HG03460 (cell line): ENCODE data around the gene SCCPDH.
"Not testable (repeated sequence)": the region's sequence is repeated elsewhere in the genome, so short reads cannot be mapped to it uniquely, and the experiment has no call there.

Experiments used
- ATAC-seq: cut with Tn5 transposase; IDR thresholded peaks from one replicate; pipeline ENCODE4 v1.9.1; 2021; ENCODE audit not compliant: unreplicated experiment

Gene SCCPDH

DNA sequence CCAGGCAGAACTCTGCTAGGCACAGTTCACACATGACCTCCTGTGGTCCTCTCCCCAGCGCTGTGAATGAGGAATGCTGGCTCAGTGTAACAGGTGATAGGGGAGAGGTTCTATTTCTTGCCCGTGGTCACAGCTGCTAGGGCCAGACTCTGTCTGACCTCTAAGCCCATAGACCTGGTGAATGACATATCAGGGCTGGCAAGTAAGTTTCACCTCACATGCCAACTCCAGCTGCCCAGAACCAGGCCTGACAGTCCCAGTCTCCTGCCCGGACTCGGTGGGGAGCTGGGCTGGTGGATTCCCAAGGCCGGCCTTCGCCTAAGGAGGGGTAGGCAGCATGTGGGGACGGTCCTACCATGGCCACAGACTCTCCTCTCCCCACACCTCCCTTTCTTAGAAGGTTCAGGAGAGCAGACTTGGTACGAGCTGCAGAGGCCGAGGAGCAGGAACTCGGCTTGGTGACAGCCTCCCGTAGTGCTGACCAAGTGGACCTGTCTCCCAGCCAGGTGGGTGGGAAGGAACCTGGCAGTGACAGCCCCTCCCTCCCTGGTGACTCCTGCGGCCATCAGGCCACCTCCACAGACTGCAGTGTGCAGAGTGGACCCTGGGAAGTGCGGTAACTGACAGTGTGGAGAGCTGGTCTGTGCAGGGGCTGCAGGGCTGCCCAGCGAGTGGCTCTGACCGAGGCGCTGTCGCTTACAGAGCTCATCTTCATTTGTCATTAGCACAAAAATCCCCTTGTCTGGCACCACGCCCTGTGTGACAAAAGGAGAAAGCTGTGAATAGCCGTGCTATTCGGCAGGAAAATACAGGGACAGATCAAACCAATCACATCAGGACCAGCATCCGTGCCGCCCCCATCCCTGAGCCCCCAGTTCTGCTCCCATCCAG, 74.6 kb downstream of the SCCPDH start:
- ATAC-seq, result no peak

DNA sequence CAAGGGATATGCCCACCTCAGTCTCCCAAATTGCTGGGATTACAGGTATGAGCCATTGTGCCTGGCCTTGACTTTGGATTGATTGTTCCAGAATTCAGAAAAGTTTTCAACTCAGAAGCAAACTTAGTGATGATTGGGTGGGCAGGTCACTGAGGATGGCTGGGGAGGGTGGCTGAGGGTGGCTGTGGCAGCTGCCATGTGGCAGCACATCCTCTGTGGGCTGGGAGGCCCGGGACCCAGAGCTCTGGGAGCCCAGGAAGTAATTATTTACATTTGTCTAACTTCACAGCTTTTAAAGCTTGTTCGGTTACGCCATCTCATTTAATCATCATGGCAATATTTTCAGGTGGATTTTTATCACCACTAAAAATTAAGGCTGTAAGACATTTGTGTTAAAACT, 76.1 kb downstream of the SCCPDH start:
- ATAC-seq, result no peak

DNA sequence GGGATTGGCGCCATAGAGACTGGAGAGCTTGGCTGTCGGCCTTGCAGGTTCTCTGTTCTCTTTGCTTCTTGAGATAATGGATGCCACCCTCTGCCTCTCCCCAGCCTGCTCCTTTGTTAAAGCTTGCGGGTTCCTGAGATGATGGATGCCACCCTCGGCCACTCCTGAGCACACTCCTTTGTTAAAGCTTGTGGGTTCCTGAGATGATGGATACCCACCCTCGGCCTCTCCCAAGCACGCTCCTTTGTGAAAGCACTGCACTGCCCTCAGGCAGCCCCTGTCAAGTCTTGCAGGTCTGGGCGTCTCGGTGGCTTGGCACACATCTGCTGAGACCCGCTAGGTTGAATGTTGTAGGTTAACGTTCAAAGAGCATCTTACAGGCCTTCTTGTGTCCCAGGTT, 76.5 kb downstream of the SCCPDH start:
- ATAC-seq, result no peak

DNA sequence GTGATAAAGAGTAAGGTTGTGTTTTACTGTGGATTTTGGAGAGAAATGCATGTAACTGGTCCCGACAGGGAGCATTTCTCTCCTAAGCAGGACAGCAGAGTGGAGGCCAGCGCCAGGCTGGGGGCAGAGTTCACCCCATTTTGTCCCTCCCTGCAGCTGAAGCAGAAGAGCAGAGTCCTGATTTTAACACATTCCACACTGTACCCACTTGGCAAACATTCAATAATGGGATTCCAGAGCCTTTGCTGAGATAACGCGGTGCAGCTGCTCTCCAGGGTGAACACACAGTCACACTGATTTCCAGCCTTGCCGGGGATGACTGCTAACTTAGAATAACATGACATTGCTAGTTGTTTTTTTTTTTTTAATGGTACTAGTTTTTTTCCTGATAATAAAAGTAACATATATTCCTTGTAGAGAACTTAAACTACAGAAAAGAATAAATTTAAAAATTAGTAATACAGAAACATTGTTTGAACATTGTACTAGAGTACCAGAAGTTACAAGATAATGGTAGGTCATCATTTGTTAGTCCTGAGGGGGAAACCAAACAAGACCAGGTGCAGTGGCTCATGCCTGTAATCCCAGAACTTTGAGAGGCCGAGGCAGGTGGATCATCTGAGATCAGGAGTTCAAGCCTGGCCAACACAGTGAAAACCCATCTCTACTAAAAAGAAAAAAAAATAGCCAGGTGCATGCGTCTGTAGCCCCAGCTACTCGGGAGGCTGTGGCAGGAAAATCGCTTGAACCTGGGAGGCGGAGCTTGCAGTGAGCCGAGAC, 77.2 kb downstream of the SCCPDH start:
- no peak for ATAC-seq

DNA sequence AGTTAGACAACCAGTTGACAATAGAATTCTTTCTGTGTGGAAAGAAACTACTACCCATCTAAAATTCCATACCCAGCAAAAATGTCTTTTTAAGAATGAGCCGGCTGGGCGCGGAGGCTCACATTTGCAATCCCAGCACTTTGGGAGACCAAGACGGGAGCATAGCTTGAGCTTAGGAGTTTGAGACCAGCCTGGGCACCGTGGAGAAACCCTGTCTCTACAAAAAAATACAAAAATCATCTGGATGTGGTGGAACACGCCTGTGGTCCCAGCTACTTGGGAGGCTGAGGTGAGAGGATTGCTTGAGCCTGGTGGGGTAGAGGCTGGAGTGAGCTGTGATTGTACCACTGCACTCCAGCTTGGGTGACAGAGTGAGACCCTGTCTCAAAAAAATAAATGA, 79.2 kb downstream of the SCCPDH start:
- ATAC-seq, result no peak

DNA sequence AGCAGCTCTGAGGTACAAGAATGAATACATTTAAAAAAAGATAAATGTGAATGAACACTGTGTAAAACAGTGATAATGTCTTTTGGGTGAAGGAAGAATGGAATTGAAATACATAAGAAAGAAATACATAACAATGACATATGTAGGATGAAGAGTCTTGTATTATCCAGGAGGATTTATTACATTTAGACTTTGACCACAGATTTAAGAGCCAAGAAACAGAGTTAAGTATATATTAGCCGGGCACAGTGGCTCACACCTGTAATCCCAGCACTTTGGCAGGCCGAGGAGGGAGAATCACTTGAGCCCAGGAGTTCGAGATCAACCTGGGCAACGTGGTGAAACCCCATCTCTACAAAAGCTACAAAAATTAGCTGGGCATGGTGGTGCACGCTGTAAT, 79.7 kb downstream of the SCCPDH start:
- ATAC-seq, result no peak

DNA sequence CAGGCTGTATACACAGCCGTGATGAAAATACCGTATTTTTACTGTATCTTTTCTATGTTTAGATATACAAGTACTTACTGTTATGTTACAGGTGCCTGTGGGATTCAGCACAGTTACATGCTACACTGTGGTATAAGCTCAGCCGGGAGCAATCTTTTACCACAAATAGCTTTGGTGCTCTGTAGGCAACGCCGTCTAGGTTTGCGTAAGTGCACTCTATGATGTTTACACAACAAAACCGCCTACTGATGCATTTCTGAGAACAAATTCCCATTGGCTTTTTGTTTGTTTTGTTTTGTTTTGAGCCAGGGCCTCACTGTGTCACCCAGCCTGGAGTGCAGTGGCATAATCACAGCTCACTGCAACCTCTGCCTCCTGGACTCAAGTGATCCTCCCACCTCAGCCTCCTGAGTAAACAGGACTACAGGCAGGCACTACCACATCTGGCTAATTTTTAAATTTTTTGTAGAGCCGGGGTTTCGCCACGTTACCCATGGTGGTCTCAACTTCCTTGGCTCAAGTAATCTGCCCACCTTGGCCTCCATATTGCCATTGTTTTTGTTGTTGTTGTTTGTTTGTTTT, 81.0 kb downstream of the SCCPDH start:
- no peak for ATAC-seq

DNA sequence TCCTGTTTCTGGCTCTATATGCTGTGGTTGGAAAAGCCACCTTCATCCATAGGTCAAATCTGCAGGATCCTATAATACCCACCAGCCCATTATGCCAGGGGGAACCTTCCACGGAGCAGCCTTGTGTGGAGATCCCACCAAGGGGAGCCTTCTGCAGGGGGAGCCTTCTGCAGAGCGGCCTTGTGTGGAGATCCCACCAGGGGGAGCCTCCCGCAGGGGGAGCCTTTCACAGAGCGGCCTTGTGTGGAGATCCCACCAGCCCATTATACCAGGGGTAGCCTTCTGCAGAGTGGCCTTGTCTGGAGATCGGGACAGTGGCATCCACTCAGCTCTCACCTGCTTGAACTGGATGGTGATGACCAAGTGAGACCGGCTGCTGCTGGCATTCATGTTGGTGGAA, 85.3 kb downstream of the SCCPDH start:
- ATAC-seq, result no peak

DNA sequence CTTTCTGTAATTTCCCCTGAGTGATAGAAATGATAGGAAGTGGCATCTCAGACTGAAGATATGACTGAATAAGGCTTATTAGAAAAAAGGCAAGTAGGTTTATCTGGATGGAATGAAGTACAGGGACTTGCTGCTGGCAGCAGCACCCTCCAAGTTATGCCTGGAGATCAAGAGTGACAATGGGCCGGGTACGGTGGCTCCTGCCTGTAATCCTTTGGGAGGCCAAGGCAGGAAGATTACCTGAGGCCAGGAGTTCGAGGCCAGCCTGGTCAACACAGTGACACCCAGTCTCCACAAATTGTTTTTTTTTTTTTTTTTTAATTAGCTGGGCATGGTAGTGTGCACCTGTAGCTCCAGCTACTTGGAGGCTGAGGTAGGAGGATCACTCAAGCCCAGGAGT, 87.8 kb downstream of the SCCPDH start:
- ATAC-seq, result no peak

DNA sequence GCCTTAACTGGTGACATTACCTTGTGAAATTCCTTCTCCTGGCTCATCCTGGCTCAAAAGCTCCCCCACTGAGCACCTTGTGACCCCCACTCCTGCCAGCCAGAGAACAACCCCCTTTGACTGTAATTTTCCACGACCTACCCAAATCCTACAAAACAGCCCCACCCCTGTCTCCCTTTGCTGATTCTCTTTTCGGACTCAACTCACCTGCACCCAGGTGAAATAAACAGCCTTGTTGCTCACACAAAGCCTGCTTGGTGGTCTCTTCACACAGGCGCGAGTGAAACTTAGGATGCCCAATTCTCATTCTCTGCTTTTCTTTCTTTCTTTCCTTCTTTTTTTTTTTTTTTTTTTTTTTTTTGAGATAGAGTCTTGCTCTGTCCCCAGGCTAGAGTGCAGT, 89.1 kb downstream of the SCCPDH start:
- not testable (repeated sequence) for ATAC-seq

DNA sequence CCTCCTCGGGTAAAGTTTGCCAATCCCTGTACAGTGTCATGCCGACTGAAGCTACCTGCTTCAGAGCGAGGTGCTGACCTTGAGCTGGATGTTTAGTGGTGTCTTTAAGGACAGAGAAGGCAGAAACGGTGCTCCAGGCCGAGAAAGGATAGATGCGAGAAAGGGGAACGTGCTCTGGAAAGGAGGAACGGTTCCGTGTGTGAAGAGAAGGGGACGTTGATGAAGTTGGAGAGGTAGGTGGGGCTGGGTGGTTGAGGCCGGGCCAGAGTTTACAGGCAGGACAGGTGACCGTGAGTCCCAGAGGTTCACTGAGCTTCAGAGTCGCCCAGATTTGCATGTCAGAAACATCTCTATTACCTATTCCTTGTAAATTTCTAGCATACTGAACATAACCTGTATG, 90.7 kb downstream of the SCCPDH start:
- no peak for ATAC-seq

DNA sequence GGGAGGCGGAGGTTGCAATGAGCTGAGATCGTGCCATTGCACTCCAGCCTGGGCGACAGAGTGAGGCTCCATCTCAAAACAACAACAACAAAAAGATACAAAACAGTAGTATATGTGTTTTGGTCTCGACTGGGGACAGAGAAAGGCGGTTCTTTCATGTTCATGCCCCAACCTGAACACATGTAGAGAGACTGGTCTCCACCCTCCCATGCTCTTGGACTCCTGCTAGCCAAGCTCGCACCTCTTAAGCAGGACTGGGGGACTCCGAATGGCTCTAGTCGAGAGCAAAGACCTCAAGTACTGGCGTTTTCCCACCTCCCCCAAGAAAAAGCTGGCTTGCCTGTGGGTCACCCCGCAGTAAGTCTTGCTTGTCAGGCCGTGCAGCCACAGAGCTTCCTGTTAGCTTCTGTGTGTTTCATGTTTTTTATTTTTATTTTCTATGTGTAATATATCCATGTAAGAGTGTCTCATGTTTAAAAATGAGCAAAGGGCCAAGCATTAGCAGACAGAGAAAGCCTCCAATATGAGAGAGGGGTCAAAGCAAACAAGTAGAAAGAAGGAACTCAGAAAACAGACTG, 91.6 kb downstream of the SCCPDH start:
- ATAC-seq, result no peak
